Testis (tissue), 2 donors: Measurements from ENCODE around the gene VPS11.

Source experiments
- POLR2A ChIP-seq: fragments of 450-650 bp; IDR thresholded peaks from one replicate; pipeline ENCODE4 v1.6.1; 2017; ENCODE audit warnings: antibody characterized with exemption, mild to moderate bottlenecking, moderate library complexity
- TF ChIP-seq, protein P1 (sequence below), 3 experiments: fragments of 450-650 bp in 2 of 3; fragments of 200-600 bp in 1 of 3; sonication (generic) in 1 of 3; IDR thresholded peaks; one replicate each; pipeline ENCODE4 v1.5.1; 2016 to 2019; ENCODE audit warnings: antibody characterized with exemption in 3 of 3, mild to moderate bottlenecking in 2 of 3, moderate library complexity in 1 of 3

DNA sequence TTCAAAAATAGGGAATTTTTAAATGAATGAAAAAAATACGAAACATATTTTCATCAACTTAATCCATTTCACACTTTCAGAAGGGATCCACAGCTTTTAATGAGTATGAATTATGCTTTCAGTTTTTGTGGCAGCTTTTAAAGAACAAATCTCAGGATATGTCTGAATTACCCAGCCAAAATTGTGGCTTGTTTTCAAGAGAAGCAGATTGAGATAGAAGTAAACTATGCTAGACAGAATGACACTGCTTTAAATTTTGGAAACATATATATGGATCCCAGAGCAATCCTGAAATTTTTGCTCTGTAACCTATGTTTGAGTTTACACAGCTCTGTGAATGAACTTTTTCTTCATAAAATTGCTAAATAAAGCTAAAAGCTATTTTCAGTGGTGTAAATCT is 51.3 kb downstream of the VPS11 start:
- TF ChIP-seq, protein P1, sequence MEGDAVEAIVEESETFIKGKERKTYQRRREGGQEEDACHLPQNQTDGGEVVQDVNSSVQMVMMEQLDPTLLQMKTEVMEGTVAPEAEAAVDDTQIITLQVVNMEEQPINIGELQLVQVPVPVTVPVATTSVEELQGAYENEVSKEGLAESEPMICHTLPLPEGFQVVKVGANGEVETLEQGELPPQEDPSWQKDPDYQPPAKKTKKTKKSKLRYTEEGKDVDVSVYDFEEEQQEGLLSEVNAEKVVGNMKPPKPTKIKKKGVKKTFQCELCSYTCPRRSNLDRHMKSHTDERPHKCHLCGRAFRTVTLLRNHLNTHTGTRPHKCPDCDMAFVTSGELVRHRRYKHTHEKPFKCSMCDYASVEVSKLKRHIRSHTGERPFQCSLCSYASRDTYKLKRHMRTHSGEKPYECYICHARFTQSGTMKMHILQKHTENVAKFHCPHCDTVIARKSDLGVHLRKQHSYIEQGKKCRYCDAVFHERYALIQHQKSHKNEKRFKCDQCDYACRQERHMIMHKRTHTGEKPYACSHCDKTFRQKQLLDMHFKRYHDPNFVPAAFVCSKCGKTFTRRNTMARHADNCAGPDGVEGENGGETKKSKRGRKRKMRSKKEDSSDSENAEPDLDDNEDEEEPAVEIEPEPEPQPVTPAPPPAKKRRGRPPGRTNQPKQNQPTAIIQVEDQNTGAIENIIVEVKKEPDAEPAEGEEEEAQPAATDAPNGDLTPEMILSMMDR (IDR thresholded peaks at IDR 0.05), result no peak
- TF ChIP-seq POLR2A, result no peak
